DMS153 treated with DMSO at 0.1 percent for 48 hours (cell line): ENCODE measurements around the gene COG5.

Experiments
- DNase-seq: peaks from one replicate; lab custom pipeline; 2025; ENCODE audit not compliant: unreplicated experiment; lab: John Stamatoyannopoulos, UW

Gene COG5

GRCh38 chr7:107563775-107564552, at the start of gene COG5, which contains the start of gene DUS4L:
TSS of gene COG5 (minus strand) at chr7:107563920. CDS start at chr7:107563896, 24 bp downstream.
TSS of gene DUS4L (plus strand) at chr7:107563971. CDS start at chr7:107567071, 3,100 bp downstream.
- peak; percentile 61 for DNase-seq

- DNase-seq, result no peak
Observed at GRCh38 chr7:107613439-107613838, 49.7 kb upstream of the COG5 start.

GRCh38 chr7:107610323-107610722, 46.6 kb upstream of the COG5 start:
- DNase-seq, result no peak

- DNase-seq, result no peak
Observed at GRCh38 chr7:107609811-107610261, 46.1 kb upstream of the COG5 start.

GRCh38 chr7:107606303-107606702, 42.6 kb upstream of the COG5 start:
- DNase-seq, result no peak

- DNase-seq, result no peak
Observed at GRCh38 chr7:107605218-107605815, 41.6 kb upstream of the COG5 start.

- DNase-seq, result no peak
Observed at GRCh38 chr7:107600816-107601215, 37.1 kb upstream of the COG5 start.

- DNase-seq, result no peak
Observed at GRCh38 chr7:107599262-107599661, 35.5 kb upstream of the COG5 start.

- DNase-seq, result no peak
Observed at GRCh38 chr7:107597953-107598352, 34.2 kb upstream of the COG5 start.

GRCh38 chr7:107597582-107597916, 33.8 kb upstream of the COG5 start:
- no peak for DNase-seq

GRCh38 chr7:107596881-107597581, 33.3 kb upstream of the COG5 start:
- DNase-seq, result no peak

- no peak for DNase-seq
Observed at GRCh38 chr7:107594961-107595737, 31.4 kb upstream of the COG5 start.

GRCh38 chr7:107593025-107593410, 29.3 kb upstream of the COG5 start:
- no peak for DNase-seq

GRCh38 chr7:107592361-107593024, 28.8 kb upstream of the COG5 start:
- DNase-seq, result no peak

GRCh38 chr7:107591421-107591820, 27.7 kb upstream of the COG5 start:
- no peak for DNase-seq

GRCh38 chr7:107588529-107589130, 24.9 kb upstream of the COG5 start:
- DNase-seq, result no peak

- DNase-seq, result no peak
Observed at GRCh38 chr7:107584716-107585115, 21.0 kb upstream of the COG5 start.

- DNase-seq, result no peak
Observed at GRCh38 chr7:107582875-107583274, 19.2 kb upstream of the COG5 start.

- DNase-seq, result no peak
Observed at GRCh38 chr7:107581387-107582013, 17.8 kb upstream of the COG5 start.
